Rectal smooth muscle tissue (tissue), 1 donor: Measurements from ENCODE around the gene LRFN2.

Experiments used
- H3K27ac ChIP-seq: one replicate; pipeline ENCODE4 v1.7.0; 2013; ENCODE audit warnings: low read depth, low read length, inconsistent platforms
- H3K27me3 ChIP-seq: one replicate; pipeline ENCODE4 v1.7.0; 2013; ENCODE audit warnings: low read length; ENCODE audit not compliant: control insufficient read depth, insufficient read depth
- H3K36me3 ChIP-seq: one replicate; pipeline ENCODE4 v1.7.0; 2013; ENCODE audit warnings: low read length; ENCODE audit not compliant: control insufficient read depth, insufficient read depth
- H3K4me1 ChIP-seq: one replicate; pipeline ENCODE4 v1.7.0; 2013; ENCODE audit warnings: low read length; ENCODE audit not compliant: control insufficient read depth, insufficient read depth
- H3K4me3 ChIP-seq: one replicate; pipeline ENCODE4 v1.7.0; 2013; ENCODE audit warnings: low read length
- H3K9ac ChIP-seq: one replicate; pipeline ENCODE4 v1.7.0; 2013; ENCODE audit warnings: low read length

The LRFN2 gene

GRCh38 chr6:40408786-40409542, 178.2 kb downstream of the LRFN2 start:
- Histone ChIP-seq H3K36me3 (no peaks in the 10 kb centered on the region), H3K9ac (no peak overlapping the region), H3K27ac (no peak overlapping the region), H3K27me3 (no peaks in the 10 kb centered on the region), H3K4me1 (no peaks in the 10 kb centered on the region), H3K4me3 (no peak overlapping the region)

- Histone ChIP-seq H3K27me3 (no peaks in the 10 kb centered on the region), H3K36me3 (no peaks in the 10 kb centered on the region), H3K27ac (no peak overlapping the region), H3K9ac (no peak overlapping the region), H3K4me3 (no peak overlapping the region), H3K4me1 (no peaks in the 10 kb centered on the region)
Observed at GRCh38 chr6:40407239-40407638, 179.9 kb downstream of the LRFN2 start.

DNA sequence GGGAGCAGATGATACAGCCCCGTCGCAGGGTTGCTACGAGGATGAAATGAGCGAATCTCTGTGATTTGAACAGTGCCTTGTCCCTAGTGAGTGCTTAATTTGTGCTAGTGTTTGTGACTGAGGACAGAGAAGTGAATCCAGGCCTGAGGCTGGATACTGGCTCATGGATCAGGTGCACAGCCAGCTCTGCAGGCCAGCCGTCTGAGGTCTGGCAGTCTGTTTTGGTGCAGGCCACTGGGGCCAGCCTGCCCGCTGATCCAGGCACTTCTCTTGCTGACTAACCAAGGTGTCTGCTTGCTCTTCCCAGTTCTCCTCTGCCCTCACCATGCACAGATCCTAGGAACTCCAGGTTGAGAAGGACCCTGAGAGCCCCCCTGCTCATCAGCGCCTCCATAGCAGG, 181.0 kb downstream of the LRFN2 start:
- Histone ChIP-seq H3K27me3 (no peaks in the 10 kb centered on the region), H3K4me1 (no peaks in the 10 kb centered on the region), H3K36me3 (no peaks in the 10 kb centered on the region), H3K9ac (no peak overlapping the region), H3K4me3 (no peak overlapping the region), H3K27ac (no peak overlapping the region)

DNA sequence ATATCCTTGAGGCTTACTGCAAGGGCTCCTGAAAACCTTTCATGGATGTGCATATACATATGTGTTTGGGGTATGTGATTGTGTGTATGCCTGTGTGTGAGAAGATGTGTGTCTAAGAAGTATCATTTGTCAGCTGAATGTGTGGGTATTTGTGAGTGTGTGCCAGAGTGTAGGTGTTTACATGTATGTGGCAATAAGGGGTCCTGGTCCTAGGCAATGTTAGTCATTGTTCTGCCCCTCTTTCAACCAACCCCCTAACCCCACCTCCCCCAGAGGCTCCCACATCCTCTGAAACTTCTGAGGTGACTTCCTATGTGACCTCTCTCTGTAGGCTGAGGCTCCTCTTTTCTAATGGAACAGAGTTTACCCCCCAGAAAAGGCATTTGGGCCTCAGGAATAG, 186.4 kb downstream of the LRFN2 start:
- H3K4me1 ChIP-seq = peaks cover 2% of the 10 kb centered on the region
- no peaks in the 10 kb centered on the region for H3K36me3 ChIP-seq
- H3K27ac ChIP-seq = no peak overlapping the region
- no peak overlapping the region for H3K4me3 ChIP-seq
- H3K9ac ChIP-seq = no peak overlapping the region
- H3K27me3 ChIP-seq = no peaks in the 10 kb centered on the region

GRCh38 chr6:40399888-40400457, 187.2 kb downstream of the LRFN2 start:
- no peaks in the 10 kb centered on the region for H3K27me3 ChIP-seq
- H3K4me1 ChIP-seq = peaks cover 2% of the 10 kb centered on the region
- no peak overlapping the region for H3K27ac ChIP-seq
- H3K36me3 ChIP-seq = no peaks in the 10 kb centered on the region
- H3K4me3 ChIP-seq = no peak overlapping the region
- no peak overlapping the region for H3K9ac ChIP-seq

DNA sequence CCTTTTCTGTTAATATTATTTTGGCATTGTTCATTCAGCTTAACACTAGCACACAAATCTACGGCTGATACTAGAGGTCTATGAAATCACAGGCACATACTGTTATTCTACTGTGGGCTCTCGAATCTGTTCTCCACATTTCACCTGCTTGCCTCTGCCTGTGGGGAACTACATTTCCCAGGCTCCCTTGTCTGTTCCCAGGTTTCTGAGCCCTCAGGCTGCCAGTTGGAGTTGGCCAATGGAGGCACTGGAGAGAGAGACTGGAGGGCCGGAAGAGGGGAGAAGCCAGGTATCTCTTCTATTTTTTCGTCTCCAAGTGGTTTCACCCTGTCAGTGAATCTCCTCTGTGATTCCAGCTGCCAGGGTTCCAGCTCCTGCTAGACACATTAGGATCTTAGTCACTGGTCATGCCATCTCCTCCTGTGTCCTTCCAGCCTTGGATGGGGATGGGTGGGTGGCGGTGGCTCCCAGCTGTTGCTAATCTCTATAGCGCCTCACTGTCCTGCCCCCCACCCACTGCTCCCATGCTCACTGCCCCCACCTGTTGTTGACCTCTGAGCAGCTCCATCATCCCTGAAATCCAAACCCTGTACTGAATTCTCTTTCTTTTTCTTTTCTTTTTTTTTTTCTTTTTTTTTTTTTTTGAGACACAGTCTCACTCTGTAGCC, 188.2 kb downstream of the LRFN2 start:
- Histone ChIP-seq H3K27me3 (no peaks in the 10 kb centered on the region), H3K9ac (no peak overlapping the region), H3K27ac (no peak overlapping the region), H3K4me3 (no peak overlapping the region), H3K36me3 (no peaks in the 10 kb centered on the region), H3K4me1 (peaks cover 2% of the 10 kb centered on the region)

GRCh38 chr6:40398034-40398691, 189.0 kb downstream of the LRFN2 start:
- H3K9ac ChIP-seq = no peak overlapping the region
- H3K27ac ChIP-seq = no peak overlapping the region
- H3K27me3 ChIP-seq = no peaks in the 10 kb centered on the region
- H3K4me1 ChIP-seq = peaks cover 2% of the 10 kb centered on the region
- H3K36me3 ChIP-seq = no peaks in the 10 kb centered on the region
- H3K4me3 ChIP-seq = no peak overlapping the region

DNA sequence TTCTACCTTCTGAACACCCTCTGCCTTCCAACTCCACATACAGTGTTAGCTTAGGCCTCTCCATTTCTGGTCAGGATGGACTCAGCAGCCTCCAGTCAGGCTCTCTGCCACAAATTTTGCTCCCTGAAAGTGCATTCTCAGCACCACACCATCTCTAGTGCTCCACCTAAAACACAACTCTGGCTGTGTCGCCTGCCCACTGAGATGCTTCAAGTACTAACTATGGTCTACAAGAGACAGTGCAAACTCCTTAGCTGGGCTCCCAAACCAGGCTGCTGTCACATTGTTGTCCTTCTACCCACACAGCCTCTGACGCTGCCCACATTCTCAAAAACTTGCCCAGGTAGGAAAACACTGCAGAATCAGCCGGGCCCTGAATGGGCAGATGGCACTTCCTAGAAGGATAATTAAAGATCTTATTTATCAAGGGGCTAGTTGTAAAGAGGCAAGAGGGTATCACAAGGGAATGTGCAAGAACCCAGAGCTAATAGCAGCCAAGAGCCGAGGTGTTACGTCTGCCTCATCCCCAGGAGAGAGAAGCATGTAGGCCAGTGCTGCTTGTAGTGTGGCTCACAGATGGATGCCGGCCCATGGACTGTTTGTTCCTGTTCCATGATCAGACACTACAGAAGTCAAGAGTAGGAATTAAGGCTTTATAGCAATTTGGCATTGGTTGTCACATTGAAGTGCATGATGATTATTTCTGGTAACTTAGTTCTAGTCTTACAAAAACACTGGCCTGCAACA, 189.7 kb downstream of the LRFN2 start:
- H3K27ac ChIP-seq = no peak overlapping the region
- no peaks in the 10 kb centered on the region for H3K27me3 ChIP-seq
- H3K4me1 ChIP-seq = peaks cover 2% of the 10 kb centered on the region

DNA sequence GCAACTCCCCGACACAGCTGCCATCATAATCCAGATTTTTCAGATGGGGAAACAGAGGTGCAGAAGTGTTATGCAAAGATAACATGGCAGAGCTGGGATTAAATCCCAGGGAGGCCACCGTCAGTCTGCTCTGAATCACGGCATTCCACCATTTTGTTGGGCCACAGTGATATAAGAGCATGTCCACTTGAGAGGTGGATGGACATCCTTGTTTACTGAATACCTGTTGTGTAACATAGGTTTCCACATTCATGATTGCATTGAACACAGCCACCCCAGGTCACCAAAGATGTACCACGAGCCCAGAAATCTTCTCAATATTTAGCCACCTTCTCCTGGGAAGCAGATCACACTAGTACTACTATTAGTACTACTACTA, 191.5 kb downstream of the LRFN2 start:
- H3K27me3 ChIP-seq = no peaks in the 10 kb centered on the region
- no peaks in the 10 kb centered on the region for H3K36me3 ChIP-seq
- peaks cover 2% of the 10 kb centered on the region for H3K4me1 ChIP-seq
- H3K4me3 ChIP-seq = no peak overlapping the region
- no peak overlapping the region for H3K9ac ChIP-seq
- H3K27ac ChIP-seq = no peak overlapping the region

More for the DNA sequence above, 189.7 kb downstream of the LRFN2 start:
- H3K36me3 ChIP-seq = no peaks in the 10 kb centered on the region
- H3K9ac ChIP-seq = no peak overlapping the region
- no peak overlapping the region for H3K4me3 ChIP-seq

DNA sequence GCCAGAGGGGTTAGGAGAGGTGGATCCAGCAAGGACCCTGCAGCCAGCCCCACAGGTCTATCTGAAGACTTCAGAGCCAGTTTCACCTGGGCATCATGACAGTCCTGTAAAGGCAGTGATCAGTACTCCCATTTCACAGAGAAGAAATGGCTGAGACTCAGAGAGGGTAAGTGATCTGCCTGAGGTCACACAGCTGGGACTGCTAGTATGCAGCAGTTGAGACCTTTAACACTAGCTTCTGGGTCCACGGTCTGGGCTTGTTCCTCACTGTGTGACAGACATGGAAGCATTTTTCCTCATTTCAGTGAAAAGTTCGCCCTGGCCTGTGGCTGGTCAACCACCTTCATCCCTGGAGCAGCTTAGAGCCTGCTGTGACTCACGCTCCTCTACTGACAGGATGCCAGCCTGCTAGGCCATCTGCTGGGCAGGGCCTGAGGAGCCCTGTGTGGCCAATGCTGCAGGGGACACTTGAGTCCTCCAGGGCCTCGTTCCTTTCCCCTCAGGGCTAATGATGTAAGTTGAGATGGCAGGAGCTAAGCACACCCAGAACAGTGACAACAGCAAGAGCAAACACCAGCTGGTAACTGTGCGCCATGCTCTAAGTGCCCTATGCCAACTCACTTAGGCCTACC, 192.0 kb downstream of the LRFN2 start:
- H3K27ac ChIP-seq = no peak overlapping the region
- H3K36me3 ChIP-seq = no peaks in the 10 kb centered on the region
- H3K4me3 ChIP-seq = no peak overlapping the region
- peaks cover 2% of the 10 kb centered on the region for H3K4me1 ChIP-seq
- no peaks in the 10 kb centered on the region for H3K27me3 ChIP-seq
- H3K9ac ChIP-seq = no peak overlapping the region

- no peak overlapping the region for H3K9ac ChIP-seq
- H3K27ac ChIP-seq = no peak overlapping the region
- no peak overlapping the region for H3K4me3 ChIP-seq
- no peaks in the 10 kb centered on the region for H3K27me3 ChIP-seq
- H3K36me3 ChIP-seq = no peaks in the 10 kb centered on the region
- no peaks in the 10 kb centered on the region for H3K4me1 ChIP-seq
Observed at GRCh38 chr6:40394381-40394780, 192.8 kb downstream of the LRFN2 start.

DNA sequence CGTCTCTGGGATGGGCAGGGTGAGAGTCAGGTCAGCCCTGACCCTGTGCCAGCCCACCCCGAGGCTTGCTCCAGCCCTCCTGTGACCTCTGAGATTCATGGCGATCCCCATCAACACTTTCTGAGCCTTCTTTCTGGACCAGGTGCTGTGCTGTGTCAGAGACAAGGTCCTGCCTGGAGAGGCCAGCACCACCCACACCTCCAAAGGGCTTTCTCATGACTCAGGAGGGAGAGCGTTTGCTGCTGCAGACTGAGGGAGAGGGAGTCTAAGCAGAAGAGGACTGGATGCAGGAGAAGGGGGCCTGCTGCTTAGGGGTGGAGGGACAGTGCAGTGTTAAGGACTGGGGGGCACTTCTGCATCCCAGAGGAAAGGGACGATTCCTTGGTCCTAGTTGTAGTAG, 193.5 kb downstream of the LRFN2 start:
- Histone ChIP-seq H3K4me3 (no peak overlapping the region), H3K27me3 (no peaks in the 10 kb centered on the region), H3K4me1 (no peaks in the 10 kb centered on the region), H3K27ac (no peak overlapping the region), H3K36me3 (no peaks in the 10 kb centered on the region), H3K9ac (no peak overlapping the region)
